ENCODE results near the gene PELI2.
A peak's percentile ranks its signal among the peaks of the same experiment; 100 is the strongest.

Gene PELI2

DNA sequence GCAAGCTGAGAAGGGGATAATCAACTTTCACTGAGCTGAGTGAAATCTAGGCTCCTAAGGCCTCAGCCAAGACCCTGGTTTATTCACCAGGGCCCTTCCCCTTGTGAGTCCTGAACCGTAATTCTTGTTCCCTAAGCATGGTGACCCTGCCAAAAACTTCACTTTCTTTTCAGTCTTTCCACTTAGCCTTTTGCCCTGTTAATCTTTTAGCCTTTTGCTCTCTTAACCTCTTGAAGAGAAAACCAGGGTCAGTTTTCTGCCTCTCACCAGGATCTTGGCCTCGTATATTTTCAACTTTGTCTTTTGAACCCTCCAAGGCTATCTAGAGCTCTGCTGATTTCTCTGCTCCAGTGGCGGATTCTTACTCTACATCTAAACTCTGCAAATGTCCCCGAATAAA lies 191.0 kb downstream of the PELI2 start:
- H3K23ac ChIP-seq (ENCODE audit: low read depth, low read length, poor library complexity): no peak overlapping the region
- H3K9me3 ChIP-seq (replicated peaks in 1 of 2; ENCODE audit: control insufficient read depth in 2 of 2, insufficient read depth in 1 of 2, low read depth in 1 of 2, low read length in 2 of 2): no peaks in the 10 kb centered on the region
- H2BK12ac ChIP-seq (ENCODE audit: low read length): no peak overlapping the region
- H3K27me3 ChIP-seq (ENCODE audit: control insufficient read depth in 3 of 3, insufficient read depth in 3 of 3, low read depth in 1 of 3, low read length in 3 of 3): no peaks in the 10 kb centered on the region
- no peak overlapping the region for H2AFZ ChIP-seq (ENCODE audit: low read length)
- H2BK120ac ChIP-seq (ENCODE audit: low read depth, low read length): no peak overlapping the region
- H3K18ac ChIP-seq (ENCODE audit: low read length): no peak overlapping the region
- H3K4ac ChIP-seq (ENCODE audit: low read length): no peak overlapping the region
- WGBS, 2 donors (ENCODE audit: extremely low coverage in 2 of 2, insufficient read length in 2 of 2, insufficient replicate concordance in 1 of 2): no CpG with 5 or more reads among the region's 4 CpGs
- peaks cover 0 to 6% of the 10 kb centered on the region in 2 donors for H3K4me1 ChIP-seq (ENCODE audit: control insufficient read depth in 2 of 2, insufficient read depth in 1 of 2, low read depth in 1 of 2, low read length in 2 of 2)
- H2BK15ac ChIP-seq (ENCODE audit: low read length): no peak overlapping the region
- H3K27ac ChIP-seq (replicated peaks; ENCODE audit: low read length): no peak overlapping the region
- no peak overlapping the region for H4K8ac ChIP-seq (ENCODE audit: low read depth, low read length)
- no peak overlapping the region for H3K4me2 ChIP-seq (ENCODE audit: insufficient read depth, low read length, poor library complexity, severe bottlenecking)
- no peak overlapping the region for H3K14ac ChIP-seq (ENCODE audit: low read length)
- no peak overlapping the region for H3K9ac ChIP-seq (ENCODE audit: low read depth, low read length, poor library complexity)
- peak; percentile 14 for DNase-seq (ENCODE audit: low spot score)
- no peaks in the 10 kb centered on the region for H3K36me3 ChIP-seq (replicated peaks in 1 of 2; ENCODE audit: control insufficient read depth in 2 of 2, insufficient read depth in 2 of 2, low read length in 2 of 2)
- H3K4me3 ChIP-seq (ENCODE audit: low read length in 2 of 2): no peak overlapping the region
- no peak overlapping the region for H2BK5ac ChIP-seq (ENCODE audit: low read length)
- no peaks in the 10 kb centered on the region for H3K79me1 ChIP-seq (ENCODE audit: low read depth, low read length)
- no peak overlapping the region for H2AK5ac ChIP-seq (ENCODE audit: low read depth, low read length)
- no peak overlapping the region for H4K91ac ChIP-seq (ENCODE audit: low read depth, low read length, poor library complexity)

DNA sequence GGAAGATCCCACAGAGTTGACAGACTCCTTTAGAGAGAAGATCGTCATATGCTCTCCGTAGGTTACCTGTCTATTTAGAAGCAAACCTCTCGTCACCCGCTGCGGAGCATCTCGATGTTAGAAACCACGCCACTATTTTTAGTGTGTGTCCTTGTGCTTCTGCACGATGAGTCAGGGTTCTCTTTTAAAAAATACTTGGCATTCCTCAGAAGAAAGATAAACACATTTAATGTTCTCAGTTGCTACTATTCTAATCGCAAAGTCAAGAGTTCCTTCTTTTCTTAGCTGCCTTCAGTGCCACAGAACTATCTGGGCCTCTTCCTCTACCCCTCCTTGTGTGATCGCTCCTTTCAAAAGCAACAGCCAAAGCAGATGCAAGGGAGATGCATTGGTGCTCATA lies 192.4 kb downstream of the PELI2 start:
- no peak for DNase-seq (ENCODE audit: low spot score)
- Histone ChIP-seq H3K4me1 (ENCODE audit: control insufficient read depth in 2 of 2, insufficient read depth in 1 of 2, low read depth in 1 of 2, low read length in 2 of 2) (peaks cover 0 to 4% of the 10 kb centered on the region in 2 donors), H3K4me2 (ENCODE audit: insufficient read depth, low read length, poor library complexity, severe bottlenecking) (no peak overlapping the region), H2BK15ac (ENCODE audit: low read length) (no peak overlapping the region), H2BK12ac (ENCODE audit: low read length) (no peak overlapping the region), H3K23ac (ENCODE audit: low read depth, low read length, poor library complexity) (no peak overlapping the region), H4K8ac (ENCODE audit: low read depth, low read length) (no peak overlapping the region), H3K79me1 (ENCODE audit: low read depth, low read length) (no peaks in the 10 kb centered on the region), H4K91ac (ENCODE audit: low read depth, low read length, poor library complexity) (no peak overlapping the region), H2AK5ac (ENCODE audit: low read depth, low read length) (no peak overlapping the region), H2BK120ac (ENCODE audit: low read depth, low read length) (no peak overlapping the region), H3K27ac (replicated peaks; ENCODE audit: low read length) (no peak overlapping the region), H3K14ac (ENCODE audit: low read length) (no peak overlapping the region), H3K9me3 (replicated peaks in 1 of 2; ENCODE audit: control insufficient read depth in 2 of 2, insufficient read depth in 1 of 2, low read depth in 1 of 2, low read length in 2 of 2) (no peaks in the 10 kb centered on the region), H3K36me3 (replicated peaks in 1 of 2; ENCODE audit: control insufficient read depth in 2 of 2, insufficient read depth in 2 of 2, low read length in 2 of 2) (no peaks in the 10 kb centered on the region), H2AFZ (ENCODE audit: low read length) (no peak overlapping the region), H3K27me3 (ENCODE audit: control insufficient read depth in 3 of 3, insufficient read depth in 3 of 3, low read depth in 1 of 3, low read length in 3 of 3) (no peaks in the 10 kb centered on the region), H2BK5ac (ENCODE audit: low read length) (no peak overlapping the region), H3K4ac (ENCODE audit: low read length) (no peak overlapping the region), H3K9ac (ENCODE audit: low read depth, low read length, poor library complexity) (no peak overlapping the region), H3K4me3 (ENCODE audit: low read length in 2 of 2) (no peak overlapping the region), H3K18ac (ENCODE audit: low read length) (no peak overlapping the region)
- no CpG with 5 or more reads among the region's 10 CpGs for WGBS, 2 donors (ENCODE audit: extremely low coverage in 2 of 2, insufficient read length in 2 of 2, insufficient replicate concordance in 1 of 2)

DNA sequence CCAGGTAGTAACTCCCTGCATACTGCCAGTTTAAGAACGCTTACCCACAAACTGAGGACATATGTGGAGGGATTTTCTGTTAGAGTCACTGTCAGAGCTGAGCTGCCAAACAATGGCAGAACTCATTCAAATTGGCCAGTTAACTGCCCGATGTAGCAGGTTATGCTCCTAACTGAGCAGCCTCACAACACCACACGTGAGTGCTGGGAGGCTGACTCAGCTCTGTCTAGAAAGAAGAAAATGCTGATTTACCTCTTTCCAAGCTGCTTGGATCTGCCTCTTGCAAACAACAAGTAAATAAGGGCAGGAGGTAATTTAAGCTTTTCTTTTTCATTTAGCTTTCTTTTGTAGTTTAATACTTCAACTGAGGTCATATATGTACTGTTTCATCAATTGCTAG lies 195.6 kb downstream of the PELI2 start:
- no peak for DNase-seq (ENCODE audit: low spot score)
- Histone ChIP-seq H2BK12ac (ENCODE audit: low read length) (no peak overlapping the region), H3K36me3 (replicated peaks in 1 of 2; ENCODE audit: control insufficient read depth in 2 of 2, insufficient read depth in 2 of 2, low read length in 2 of 2) (no peaks in the 10 kb centered on the region), H4K8ac (ENCODE audit: low read depth, low read length) (no peak overlapping the region), H4K91ac (ENCODE audit: low read depth, low read length, poor library complexity) (no peak overlapping the region), H2AFZ (ENCODE audit: low read length) (no peak overlapping the region), H3K23ac (ENCODE audit: low read depth, low read length, poor library complexity) (no peak overlapping the region), H3K27ac (replicated peaks; ENCODE audit: low read length) (no peak overlapping the region), H2BK120ac (ENCODE audit: low read depth, low read length) (no peak overlapping the region), H3K4me1 (ENCODE audit: control insufficient read depth in 2 of 2, insufficient read depth in 1 of 2, low read depth in 1 of 2, low read length in 2 of 2) (peaks cover 0 to 4% of the 10 kb centered on the region in 2 donors), H3K4ac (ENCODE audit: low read length) (no peak overlapping the region), H2BK5ac (ENCODE audit: low read length) (no peak overlapping the region), H3K18ac (ENCODE audit: low read length) (no peak overlapping the region), H3K9ac (ENCODE audit: low read depth, low read length, poor library complexity) (no peak overlapping the region), H2BK15ac (ENCODE audit: low read length) (no peak overlapping the region), H2AK5ac (ENCODE audit: low read depth, low read length) (no peak overlapping the region), H3K4me2 (ENCODE audit: insufficient read depth, low read length, poor library complexity, severe bottlenecking) (no peak overlapping the region), H3K4me3 (ENCODE audit: low read length in 2 of 2) (no peak overlapping the region), H3K14ac (ENCODE audit: low read length) (no peak overlapping the region), H3K27me3 (ENCODE audit: control insufficient read depth in 3 of 3, insufficient read depth in 3 of 3, low read depth in 1 of 3, low read length in 3 of 3) (no peaks in the 10 kb centered on the region), H3K79me1 (ENCODE audit: low read depth, low read length) (no peaks in the 10 kb centered on the region), H3K9me3 (replicated peaks in 1 of 2; ENCODE audit: control insufficient read depth in 2 of 2, insufficient read depth in 1 of 2, low read depth in 1 of 2, low read length in 2 of 2) (no peaks in the 10 kb centered on the region)
- no CpG with 5 or more reads among the region's 3 CpGs for WGBS, 2 donors (ENCODE audit: extremely low coverage in 2 of 2, insufficient read length in 2 of 2, insufficient replicate concordance in 1 of 2)

DNA sequence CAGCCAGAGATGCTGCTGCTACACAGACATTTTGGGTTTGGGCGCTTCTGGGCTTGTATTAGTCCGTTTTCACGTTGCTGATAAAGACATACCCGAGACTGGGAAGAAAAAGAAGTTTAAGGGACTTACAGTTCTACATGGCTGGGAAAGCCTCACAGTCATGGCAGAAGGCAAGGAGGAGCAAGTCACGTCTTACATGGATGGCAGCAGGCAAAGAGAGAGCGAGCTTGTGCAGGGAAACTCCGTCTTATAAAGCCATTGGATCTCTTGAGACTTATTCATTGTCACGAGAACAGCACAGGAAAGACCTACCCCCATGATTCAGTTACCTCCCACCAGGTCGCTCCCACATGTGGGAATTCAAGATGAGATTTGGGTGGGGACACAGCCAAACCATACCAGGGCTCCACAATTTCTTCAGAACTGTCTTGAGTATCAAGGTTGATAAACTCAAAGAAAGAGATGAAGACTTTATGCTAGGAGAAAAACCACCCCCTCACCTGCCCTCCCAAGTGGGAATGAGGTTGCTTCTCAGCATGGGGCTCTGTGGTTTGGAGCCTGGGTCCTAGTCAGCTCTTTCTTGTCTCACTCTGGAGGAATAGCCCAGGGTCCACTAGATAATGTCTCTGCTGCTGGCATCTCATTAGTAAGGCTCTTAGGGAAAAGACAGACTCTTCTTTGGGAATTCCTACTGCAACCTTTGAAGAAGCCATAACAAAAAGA lies 200.3 kb downstream of the PELI2 start:
- Histone ChIP-seq H2BK15ac (ENCODE audit: low read length) (no peak overlapping the region), H2BK120ac (ENCODE audit: low read depth, low read length) (no peak overlapping the region), H3K79me1 (ENCODE audit: low read depth, low read length) (no peaks in the 10 kb centered on the region), H2BK5ac (ENCODE audit: low read length) (no peak overlapping the region), H3K4me1 (ENCODE audit: control insufficient read depth in 2 of 2, insufficient read depth in 1 of 2, low read depth in 1 of 2, low read length in 2 of 2) (peaks cover 0 to 2% of the 10 kb centered on the region in 2 donors), H3K4ac (ENCODE audit: low read length) (no peak overlapping the region), H3K4me3 (ENCODE audit: low read length in 2 of 2) (no peak overlapping the region), H3K27me3 (ENCODE audit: control insufficient read depth in 3 of 3, insufficient read depth in 3 of 3, low read depth in 1 of 3, low read length in 3 of 3) (no peaks in the 10 kb centered on the region), H2BK12ac (ENCODE audit: low read length) (no peak overlapping the region), H3K4me2 (ENCODE audit: insufficient read depth, low read length, poor library complexity, severe bottlenecking) (no peak overlapping the region), H3K9me3 (replicated peaks in 1 of 2; ENCODE audit: control insufficient read depth in 2 of 2, insufficient read depth in 1 of 2, low read depth in 1 of 2, low read length in 2 of 2) (no peaks in the 10 kb centered on the region), H3K23ac (ENCODE audit: low read depth, low read length, poor library complexity) (no peak overlapping the region), H3K36me3 (replicated peaks in 1 of 2; ENCODE audit: control insufficient read depth in 2 of 2, insufficient read depth in 2 of 2, low read length in 2 of 2) (no peaks in the 10 kb centered on the region), H4K91ac (ENCODE audit: low read depth, low read length, poor library complexity) (no peak overlapping the region), H3K27ac (replicated peaks; ENCODE audit: low read length) (no peak overlapping the region), H3K14ac (ENCODE audit: low read length) (no peak overlapping the region), H2AFZ (ENCODE audit: low read length) (no peak overlapping the region), H4K8ac (ENCODE audit: low read depth, low read length) (no peak overlapping the region), H3K18ac (ENCODE audit: low read length) (no peak overlapping the region), H2AK5ac (ENCODE audit: low read depth, low read length) (no peak overlapping the region), H3K9ac (ENCODE audit: low read depth, low read length, poor library complexity) (no peak overlapping the region)
- WGBS, 2 donors (ENCODE audit: extremely low coverage in 2 of 2, insufficient read length in 2 of 2, insufficient replicate concordance in 1 of 2): no CpG with 5 or more reads among the region's 9 CpGs
- no peak for DNase-seq (ENCODE audit: low spot score)
